C4-2B (cell line): Measurements from ENCODE around the gene MNT.

Source experiments
- CTCF ChIP-seq: fragments of 450-650 bp; conservative IDR thresholded peaks from 2 replicates; pipeline ENCODE4 v1.5.1; 2017; ENCODE audit warnings: mild to moderate bottlenecking
- ZFX ChIP-seq: fragments of 450-650 bp; IDR thresholded peaks from 2 replicates; pipeline ENCODE4 v1.6.1; 2017

- TF ChIP-seq CTCF (no peak), ZFX (no peak)
These were observed 4.5 kb upstream of the MNT start for GRCh38 chr17:2405247-2405926.
